GM06990 (cell line): ENCODE measurements around the gene ITGA2.

ENCODE experiments used
- DNase-seq: peaks from one replicate; pipeline ENCODE4 v3.0.0-alpha.2; 2011; ENCODE audit not compliant: insufficient read length; ENCODE audit errors: extremely low read depth
- H3K27me3 ChIP-seq: replicated peaks from 2 replicates; pipeline ENCODE4 v1.6.0; 2011; ENCODE audit warnings: low read length; ENCODE audit not compliant: control insufficient read depth, insufficient read depth
- H3K36me3 ChIP-seq: 2 replicates; pipeline ENCODE4 v1.5.1; 2011; ENCODE audit warnings: low read length; ENCODE audit not compliant: control insufficient read depth, insufficient read depth
- H3K4me3 ChIP-seq: replicated peaks from 2 replicates; pipeline ENCODE4 v1.5.1; 2011; ENCODE audit warnings: low read depth, mild to moderate bottlenecking, control low read depth, low read length
- TF ChIP-seq, protein P1 (sequence below): IDR thresholded peaks from 2 replicates; pipeline ENCODE4 v1.5.1; 2011; ENCODE audit warnings: low read length, control low read depth, mild to moderate bottlenecking, inconsistent platforms; ENCODE audit not compliant: insufficient read depth, poor library complexity, severe bottlenecking

The ITGA2 gene

DNA sequence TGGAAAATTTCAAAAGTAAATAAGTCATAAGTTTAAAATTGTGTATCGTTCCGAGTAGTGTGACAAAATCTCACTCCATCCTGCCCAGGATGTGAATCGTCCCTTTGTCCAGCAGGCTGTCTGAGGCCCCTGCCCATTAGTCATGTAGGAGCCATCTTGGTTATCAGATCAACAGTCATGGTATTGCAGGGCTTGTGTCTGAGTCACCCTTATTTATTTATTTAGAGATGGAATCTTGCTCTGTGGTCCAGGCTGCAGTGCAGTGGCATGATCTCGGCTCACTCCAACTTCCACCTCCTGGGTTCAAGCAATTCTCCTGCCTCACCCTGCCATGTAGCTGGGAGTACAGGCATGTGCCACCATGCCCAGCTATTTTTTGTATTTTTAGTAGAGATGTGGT lies 30.2 kb downstream of the ITGA2 start:
- Histone ChIP-seq H3K27me3 (no peaks in the 10 kb centered on the region; the same call in 1 of the 2 replicates), H3K4me3 (no peak overlapping the region), H3K36me3 (no peaks in the 10 kb centered on the region)
- DNase-seq = no peak
- TF ChIP-seq, protein P1, sequence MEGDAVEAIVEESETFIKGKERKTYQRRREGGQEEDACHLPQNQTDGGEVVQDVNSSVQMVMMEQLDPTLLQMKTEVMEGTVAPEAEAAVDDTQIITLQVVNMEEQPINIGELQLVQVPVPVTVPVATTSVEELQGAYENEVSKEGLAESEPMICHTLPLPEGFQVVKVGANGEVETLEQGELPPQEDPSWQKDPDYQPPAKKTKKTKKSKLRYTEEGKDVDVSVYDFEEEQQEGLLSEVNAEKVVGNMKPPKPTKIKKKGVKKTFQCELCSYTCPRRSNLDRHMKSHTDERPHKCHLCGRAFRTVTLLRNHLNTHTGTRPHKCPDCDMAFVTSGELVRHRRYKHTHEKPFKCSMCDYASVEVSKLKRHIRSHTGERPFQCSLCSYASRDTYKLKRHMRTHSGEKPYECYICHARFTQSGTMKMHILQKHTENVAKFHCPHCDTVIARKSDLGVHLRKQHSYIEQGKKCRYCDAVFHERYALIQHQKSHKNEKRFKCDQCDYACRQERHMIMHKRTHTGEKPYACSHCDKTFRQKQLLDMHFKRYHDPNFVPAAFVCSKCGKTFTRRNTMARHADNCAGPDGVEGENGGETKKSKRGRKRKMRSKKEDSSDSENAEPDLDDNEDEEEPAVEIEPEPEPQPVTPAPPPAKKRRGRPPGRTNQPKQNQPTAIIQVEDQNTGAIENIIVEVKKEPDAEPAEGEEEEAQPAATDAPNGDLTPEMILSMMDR = no peak

GRCh38 chr5:53022930-53023511 lies 33.9 kb downstream of the ITGA2 start:
- no peaks in the 10 kb centered on the region for H3K36me3 ChIP-seq
- DNase-seq = no peak
- H3K4me3 ChIP-seq = no peak overlapping the region
- TF ChIP-seq, protein P1 = no peak
- no peaks in the 10 kb centered on the region; the same call in 1 of the 2 replicates for H3K27me3 ChIP-seq

DNA sequence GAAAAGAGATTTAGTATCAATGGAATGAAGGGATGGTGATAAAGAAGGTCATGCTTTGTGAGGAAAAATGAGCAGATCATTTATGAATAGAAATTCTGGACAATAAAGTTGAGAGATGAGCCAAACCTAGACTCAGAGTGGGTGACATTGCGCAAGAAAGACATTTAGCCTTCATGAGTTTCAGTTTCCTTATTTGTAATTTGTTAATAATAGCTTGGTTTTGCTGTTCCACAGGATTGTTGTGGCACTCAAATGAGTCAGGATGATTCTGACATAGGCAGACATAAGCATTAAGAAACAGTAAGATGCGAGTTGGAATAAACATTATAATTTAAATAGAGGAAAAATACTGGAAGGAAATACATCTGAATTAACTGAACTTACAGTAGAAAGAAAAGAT lies 34.8 kb downstream of the ITGA2 start:
- no peaks in the 10 kb centered on the region for H3K36me3 ChIP-seq
- DNase-seq = peak; percentile 15
- H3K27me3 ChIP-seq = no peaks in the 10 kb centered on the region
- H3K4me3 ChIP-seq = no peak overlapping the region
- TF ChIP-seq, protein P1 = no peak

GRCh38 chr5:53024535-53024934 lies 35.4 kb downstream of the ITGA2 start:
- no peak for DNase-seq
- H3K27me3 ChIP-seq = no peaks in the 10 kb centered on the region
- H3K4me3 ChIP-seq = no peak overlapping the region
- TF ChIP-seq, protein P1 = no peak
- no peaks in the 10 kb centered on the region for H3K36me3 ChIP-seq

DNA sequence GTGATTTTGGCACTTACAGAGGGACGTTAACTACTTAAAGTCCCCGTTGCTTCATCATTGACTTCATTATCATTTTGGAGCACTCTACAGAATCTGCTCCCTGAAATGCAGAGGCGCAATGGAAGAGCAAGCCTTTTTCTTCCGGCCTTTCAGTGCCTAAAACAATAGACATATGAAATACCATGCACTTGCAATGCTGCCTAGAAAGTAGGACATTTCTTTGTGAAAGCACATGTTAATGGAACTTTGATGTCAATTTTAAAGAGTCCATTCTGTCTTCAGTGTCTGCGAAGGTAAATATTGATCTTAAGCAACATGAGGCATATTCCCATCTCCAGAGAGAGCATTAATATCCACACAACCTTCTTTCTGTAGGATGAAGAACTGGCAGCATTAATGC lies 36.3 kb downstream of the ITGA2 start:
- peaks cover 2% of the 10 kb centered on the region for H3K27me3 ChIP-seq
- TF ChIP-seq, protein P1 = no peak

GRCh38 chr5:53027913-53028312 lies 38.8 kb downstream of the ITGA2 start:
- no peak overlapping the region for H3K4me3 ChIP-seq
- no peaks in the 10 kb centered on the region for H3K36me3 ChIP-seq
- TF ChIP-seq, protein P1 = no peak
- H3K27me3 ChIP-seq = peaks cover 2% of the 10 kb centered on the region
- DNase-seq = no peak

More for the DNA sequence above, 36.3 kb downstream of the ITGA2 start:
- no peaks in the 10 kb centered on the region for H3K36me3 ChIP-seq
- DNase-seq = no peak
- H3K4me3 ChIP-seq = no peak overlapping the region
